SK-N-MC (cell line): ENCODE measurements around the gene HOXD4.
A peak's percentile ranks its signal among the peaks of the same experiment; 100 is the strongest.

ENCODE experiments used
- DNase-seq: peaks from one replicate; pipeline ENCODE4 v3.0.0-alpha.2; 2011; ENCODE audit warnings: low read depth, low spot score
- H3K27ac ChIP-seq: fragments of 200-600 bp; sonication (generic); 2 replicates; pipeline ENCODE4 v1.5.1; 2016; ENCODE audit warnings: mixed run types
- H3K36me3 ChIP-seq: fragments of 200-600 bp; sonication (generic); 2 replicates; pipeline ENCODE4 v1.6.1; 2017; ENCODE audit warnings: antibody characterized with exemption, low read length, mixed read lengths; ENCODE audit not compliant: insufficient read depth
- H3K4me3 ChIP-seq: fragments of 200-600 bp; sonication (generic); 2 replicates; pipeline ENCODE4 v1.5.1; 2016
- H3K9ac ChIP-seq: fragments of 200-600 bp; sonication (generic); 2 replicates; pipeline ENCODE4 v1.8.0; 2017; ENCODE audit warnings: mixed run types, mixed read lengths; ENCODE audit not compliant: insufficient read length
- H3K9me3 ChIP-seq: fragments of 200-600 bp; sonication (generic); 2 replicates; pipeline ENCODE4 v1.6.1; 2017; ENCODE audit warnings: low read depth, mild to moderate bottlenecking, antibody characterized with exemption, low read length, moderate library complexity, mixed read lengths
- EZH2 ChIP-seq: fragments of 200-600 bp; sonication (generic); IDR thresholded peaks from one replicate; pipeline ENCODE4 v1.6.1; 2017; ENCODE audit warnings: antibody characterized with exemption
- FOXP2 ChIP-seq: optimal IDR thresholded peaks from 2 replicates; pipeline ENCODE3; 2011; ENCODE audit warnings: mild to moderate bottlenecking, moderate library complexity; ENCODE audit not compliant: insufficient read depth; ENCODE audit errors: extremely low read length, control extremely low read depth
- POLR2AphosphoS5 ChIP-seq: IDR thresholded peaks from 2 replicates; pipeline ENCODE4 v1.6.1; 2012; ENCODE audit warnings: mild to moderate bottlenecking, low read depth, low read length, borderline replicate concordance

HOXD4 gene

DNA sequence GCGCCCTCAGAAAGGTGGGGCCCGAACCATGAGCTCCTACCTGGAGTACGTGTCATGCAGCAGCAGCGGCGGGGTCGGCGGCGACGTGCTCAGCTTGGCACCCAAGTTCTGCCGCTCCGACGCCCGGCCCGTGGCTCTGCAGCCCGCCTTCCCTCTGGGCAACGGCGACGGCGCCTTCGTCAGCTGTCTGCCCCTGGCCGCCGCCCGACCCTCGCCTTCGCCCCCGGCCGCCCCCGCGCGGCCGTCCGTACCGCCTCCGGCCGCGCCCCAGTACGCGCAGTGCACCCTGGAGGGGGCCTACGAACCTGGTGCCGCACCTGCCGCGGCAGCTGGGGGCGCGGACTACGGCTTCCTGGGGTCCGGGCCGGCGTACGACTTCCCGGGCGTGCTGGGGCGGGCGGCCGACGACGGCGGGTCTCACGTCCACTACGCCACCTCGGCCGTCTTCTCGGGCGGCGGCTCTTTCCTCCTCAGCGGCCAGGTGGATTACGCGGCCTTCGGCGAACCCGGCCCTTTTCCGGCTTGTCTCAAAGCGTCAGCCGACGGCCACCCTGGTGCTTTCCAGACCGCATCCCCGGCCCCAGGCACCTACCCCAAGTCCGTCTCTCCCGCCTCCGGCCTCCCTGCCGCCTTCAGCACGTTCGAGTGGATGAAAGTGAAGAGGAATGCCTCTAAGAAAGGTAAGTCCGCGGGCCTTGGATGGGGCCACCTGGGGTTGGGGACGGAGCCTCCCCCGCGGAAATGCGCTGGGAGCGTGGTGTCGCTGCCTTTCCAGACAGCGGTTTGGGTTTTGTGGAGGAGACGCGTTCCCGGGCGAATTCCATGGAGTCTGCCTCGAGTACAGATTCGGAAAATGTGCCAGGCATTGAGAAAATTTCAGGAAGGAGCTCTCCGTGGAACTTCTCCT lies 37.7 kb downstream of the HOXD4 start:
- Histone ChIP-seq H3K4me3 (peak overlapping the region; percentile 89), H3K9ac (no peak overlapping the region), H3K36me3 (no peaks in the 10 kb centered on the region), H3K27ac (no peak overlapping the region), H3K9me3 (no peaks in the 10 kb centered on the region)
- no peak for DNase-seq
- TF ChIP-seq EZH2 (no peak), POLR2AphosphoS5 (no peak), FOXP2 (no peak)

- Histone ChIP-seq H3K4me3 (no peak overlapping the region), H3K9ac (no peak overlapping the region)
Observed at GRCh38 chr2:176189681-176190641, 38.6 kb downstream of the HOXD4 start.

GRCh38 chr2:176192351-176192750 lies 41.0 kb downstream of the HOXD4 start:
- TF ChIP-seq FOXP2 (no peak), POLR2AphosphoS5 (no peak), EZH2 (no peak)
- H3K27ac ChIP-seq = no peak overlapping the region
- no peaks in the 10 kb centered on the region for H3K9me3 ChIP-seq
- no peak for DNase-seq
- H3K36me3 ChIP-seq = no peaks in the 10 kb centered on the region
- no peak overlapping the region for H3K9ac ChIP-seq
- H3K4me3 ChIP-seq = no peak overlapping the region

More at GRCh38 chr2:176189681-176190641, 38.6 kb downstream of the HOXD4 start:
- no peaks in the 10 kb centered on the region for H3K9me3 ChIP-seq
- no peak for DNase-seq
- TF ChIP-seq EZH2 (no peak), FOXP2 (no peak), POLR2AphosphoS5 (no peak)
- no peak overlapping the region for H3K27ac ChIP-seq
- H3K36me3 ChIP-seq = no peaks in the 10 kb centered on the region

DNA sequence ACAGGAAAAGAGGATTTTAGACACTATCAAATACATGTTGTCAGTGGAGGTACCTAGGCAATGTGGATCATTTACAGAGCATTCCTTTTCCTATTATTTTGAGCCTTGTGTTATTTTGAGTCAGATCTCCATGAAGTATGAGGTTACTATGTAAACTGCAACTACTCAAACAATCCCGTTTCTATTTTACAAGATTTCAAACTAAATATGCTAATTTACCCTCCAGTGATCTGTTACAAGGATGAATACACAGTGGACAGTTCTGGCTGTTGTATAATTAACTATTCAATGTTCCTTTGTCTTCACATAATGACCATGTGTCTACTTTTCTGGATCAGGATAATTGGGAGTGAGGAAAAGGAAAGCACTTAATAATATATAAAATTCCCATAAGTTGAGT lies 41.7 kb downstream of the HOXD4 start:
- no peaks in the 10 kb centered on the region for H3K36me3 ChIP-seq
- no peak for DNase-seq
- no peak for TF ChIP-seq FOXP2
- no peak overlapping the region for H3K27ac ChIP-seq
- no peak overlapping the region for H3K4me3 ChIP-seq
- no peaks in the 10 kb centered on the region for H3K9me3 ChIP-seq
- H3K9ac ChIP-seq = no peak overlapping the region

- no peak for DNase-seq
- Histone ChIP-seq H3K9me3 (no peaks in the 10 kb centered on the region), H3K9ac (no peak overlapping the region), H3K27ac (no peak overlapping the region), H3K36me3 (no peaks in the 10 kb centered on the region), H3K4me3 (no peak overlapping the region)
- TF ChIP-seq EZH2 (no peak), POLR2AphosphoS5 (no peak), FOXP2 (no peak)
Observed at GRCh38 chr2:176199902-176200301, 48.6 kb downstream of the HOXD4 start.

GRCh38 chr2:176200971-176201370 lies 49.6 kb downstream of the HOXD4 start:
- no peaks in the 10 kb centered on the region for H3K36me3 ChIP-seq
- H3K9me3 ChIP-seq = no peaks in the 10 kb centered on the region
- no peak overlapping the region for H3K27ac ChIP-seq
- DNase-seq = no peak
- no peak overlapping the region for H3K9ac ChIP-seq
- H3K4me3 ChIP-seq = no peak overlapping the region
- TF ChIP-seq FOXP2 (no peak), EZH2 (no peak), POLR2AphosphoS5 (no peak)

GRCh38 chr2:176202491-176202890 lies 51.1 kb downstream of the HOXD4 start:
- Histone ChIP-seq H3K36me3 (no peaks in the 10 kb centered on the region), H3K9ac (no peak overlapping the region), H3K27ac (no peak overlapping the region), H3K9me3 (no peaks in the 10 kb centered on the region), H3K4me3 (no peak overlapping the region)
- no peak for DNase-seq
- no peak for TF ChIP-seq FOXP2
- no peak for TF ChIP-seq EZH2
- TF ChIP-seq POLR2AphosphoS5 = no peak
